Posterior vena cava (tissue), 2 donors: ENCODE measurements around the gene ZNF311. TPM values are rescaled to one million over a fixed set of nuclear protein-coding genes. Genes with fewer than 3 reads are reported as not detected.
"Not testable (repeated sequence)": the region's sequence is repeated elsewhere in the genome, so short reads cannot be mapped to it uniquely, and the experiment has no call there.

Experiments
- DNase-seq: peaks from one replicate; pipeline ENCODE4 v3.0.0-alpha.2; 2020; ENCODE audit warnings: low spot score
- intact Hi-C, 2 donors: fragments of 100-400 bp; cut with DNase I; formaldehyde crosslinking; loops; one replicate each; pipeline versions ENCODE4 v1.14.1 to v1.14.2; 2022 to 2023
- total RNA-seq, 2 donors: library from RNA; stranded (reverse); fragmentation: NEBNext Ultra II Directional; extraction: Animal tissue kit (Norgen Biotek cat#: 25700); gene quantifications; one replicate each; pipeline ENCODE4 v1.2.1, GENCODE V29; 2021
- donor health status: DM: yes; HTN: yes; CAD: no.
- donor health status: DM: yes; HTN: yes; CAD: no.

ZNF311 gene
- total RNA-seq, 2 donors from 2014 or later: 0.90 to 1.7 TPM

DNA sequence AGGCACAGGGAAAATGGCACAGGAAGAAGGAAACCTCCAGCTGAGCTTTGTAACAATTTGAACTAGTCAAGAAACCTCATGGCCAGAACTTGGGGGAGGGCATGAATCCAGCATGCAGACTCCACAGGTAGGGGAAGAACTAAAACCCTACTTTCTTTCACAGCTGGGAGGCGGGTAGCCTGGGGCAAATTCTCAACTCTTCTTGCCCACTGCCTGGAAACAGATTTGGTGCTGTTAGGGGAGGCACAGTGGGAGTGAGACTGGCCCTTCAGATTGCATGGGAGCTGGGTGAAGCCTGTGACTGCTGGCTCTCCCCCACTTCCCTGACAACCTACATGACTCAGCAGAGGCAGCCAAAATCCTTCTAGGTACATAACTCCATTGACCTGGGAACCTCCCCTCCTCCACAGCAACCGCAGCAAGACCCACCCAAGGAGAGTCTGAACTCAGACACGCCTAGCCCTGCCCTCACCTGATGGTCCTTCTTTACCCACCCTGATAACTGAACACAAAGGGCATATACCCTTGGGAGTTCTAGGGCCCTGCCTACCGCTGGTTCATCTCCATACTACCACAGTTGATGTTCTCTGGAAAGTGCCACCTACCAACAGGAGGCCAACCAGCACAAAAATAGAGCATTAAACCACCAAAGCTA is 44.1 kb downstream of the ZNF311 start:
- DNase-seq: no peak
- intact Hi-C loops: no loop called here

DNA sequence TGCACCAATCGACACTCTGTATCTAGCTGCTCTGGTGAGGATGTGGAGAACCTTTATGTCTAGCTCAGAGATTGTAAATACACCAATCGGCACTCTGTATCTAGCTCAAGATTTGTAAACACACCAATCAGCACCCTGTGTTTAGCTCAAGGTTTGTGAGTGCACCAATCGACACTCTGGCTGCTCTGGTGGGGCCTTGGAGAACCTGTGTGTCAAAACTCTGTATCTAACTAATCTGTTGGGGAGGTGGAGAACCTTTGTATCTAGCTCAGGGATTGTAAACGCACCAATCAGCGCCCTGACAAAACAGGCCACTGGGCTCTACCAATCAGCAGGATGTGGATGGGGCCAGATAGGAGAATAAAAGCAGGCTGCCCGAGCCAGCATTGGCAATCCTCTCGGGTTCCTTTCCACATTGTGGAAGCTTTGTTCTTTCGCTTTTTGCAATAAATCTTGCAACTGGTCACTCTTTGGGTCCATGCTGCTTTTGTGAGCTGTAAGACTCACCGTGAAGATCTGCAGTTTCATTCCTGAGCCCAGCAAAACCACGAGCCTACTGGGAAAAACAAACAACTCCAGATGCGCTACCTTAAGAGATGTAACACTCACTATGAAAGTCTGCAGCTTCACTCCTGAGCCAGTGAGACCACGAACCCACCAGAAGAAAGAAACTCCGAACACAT is 46.4 kb downstream of the ZNF311 start:
- intact Hi-C loops, DNase-seq: not testable (repeated sequence)

DNA sequence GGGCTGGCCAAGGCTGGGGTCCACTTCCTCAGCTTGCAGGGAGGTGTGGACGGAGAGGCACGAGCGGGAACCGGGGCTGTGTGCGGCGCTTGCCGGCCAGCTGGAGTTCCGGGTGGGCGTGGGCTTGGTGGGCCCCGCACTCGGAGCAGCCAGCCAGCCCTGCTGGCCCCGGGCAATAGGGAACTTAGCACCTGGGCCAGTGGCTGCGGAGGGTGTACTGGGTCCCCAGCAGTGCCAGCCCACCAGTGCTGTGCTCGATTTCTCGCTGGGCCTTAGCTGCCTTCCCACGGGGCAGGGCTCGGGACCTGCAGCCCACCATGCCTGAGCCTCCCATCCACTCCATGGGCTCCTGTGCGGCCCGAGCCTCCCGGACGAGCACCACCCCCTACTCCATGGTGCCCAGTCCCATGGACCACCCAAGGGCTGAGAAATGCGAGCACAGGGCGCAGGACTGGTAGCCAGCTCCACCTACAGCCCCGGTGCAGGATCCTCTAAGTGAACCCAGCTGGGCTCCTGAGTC is 47.3 kb downstream of the ZNF311 start:
- intact Hi-C loops: not testable (repeated sequence)
- DNase-seq: peak; percentile 51

DNA sequence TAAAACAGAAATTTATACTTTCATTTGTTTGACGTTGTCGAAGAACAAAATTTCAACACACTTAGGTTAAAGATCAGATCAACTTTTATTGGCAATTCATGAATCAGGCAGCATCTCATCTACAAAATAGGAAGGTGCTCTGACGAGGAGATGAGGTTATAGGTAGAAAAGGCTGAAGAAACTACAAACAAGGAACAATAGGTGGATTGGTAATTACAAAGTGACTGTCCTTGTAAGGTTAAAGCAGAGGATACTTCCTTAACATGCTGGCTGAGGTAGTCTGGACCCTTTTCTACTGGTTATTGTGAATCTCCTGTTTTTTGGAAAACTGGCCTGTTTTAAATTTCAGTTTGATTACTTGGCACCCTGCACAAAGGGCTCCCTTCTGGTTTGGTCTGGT is 48.8 kb downstream of the ZNF311 start:
- intact Hi-C loops: no loop called here

DNA sequence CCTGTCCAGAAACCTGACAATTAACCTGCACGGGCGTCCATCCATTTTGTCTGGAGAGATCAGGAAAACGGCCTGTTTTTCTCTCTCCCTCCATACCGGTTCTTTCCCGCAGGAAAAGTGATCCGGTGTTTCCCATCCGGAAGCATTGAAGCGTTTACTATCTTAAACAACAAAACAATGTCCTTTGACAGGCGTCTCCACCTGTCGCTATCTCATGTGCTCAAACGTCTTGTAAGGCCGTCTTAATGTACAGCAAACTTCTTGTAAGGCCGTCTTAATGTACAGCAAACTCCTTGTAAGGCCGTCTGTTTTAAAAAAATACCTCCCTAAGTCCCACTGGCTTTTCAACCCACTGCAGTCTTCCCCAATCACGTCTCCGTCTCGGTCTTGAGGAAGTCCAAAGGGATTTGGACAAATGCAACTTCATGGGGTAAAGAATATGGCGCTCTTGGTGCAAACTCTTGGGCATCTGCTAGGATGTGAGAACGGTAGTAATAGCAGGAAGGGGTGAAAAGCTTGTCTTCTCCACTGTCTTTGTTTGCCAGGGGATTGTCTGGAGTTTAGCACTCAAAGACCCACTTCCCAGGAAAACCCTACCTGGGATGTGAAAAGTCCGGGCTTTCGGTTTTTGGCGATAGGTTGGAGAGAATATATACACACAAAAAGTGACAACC is 51.4 kb downstream of the ZNF311 start:
- intact Hi-C loops: no loop called here
- no peak for DNase-seq

More for the DNA sequence above, 48.8 kb downstream of the ZNF311 start:
- no peak for DNase-seq

DNA sequence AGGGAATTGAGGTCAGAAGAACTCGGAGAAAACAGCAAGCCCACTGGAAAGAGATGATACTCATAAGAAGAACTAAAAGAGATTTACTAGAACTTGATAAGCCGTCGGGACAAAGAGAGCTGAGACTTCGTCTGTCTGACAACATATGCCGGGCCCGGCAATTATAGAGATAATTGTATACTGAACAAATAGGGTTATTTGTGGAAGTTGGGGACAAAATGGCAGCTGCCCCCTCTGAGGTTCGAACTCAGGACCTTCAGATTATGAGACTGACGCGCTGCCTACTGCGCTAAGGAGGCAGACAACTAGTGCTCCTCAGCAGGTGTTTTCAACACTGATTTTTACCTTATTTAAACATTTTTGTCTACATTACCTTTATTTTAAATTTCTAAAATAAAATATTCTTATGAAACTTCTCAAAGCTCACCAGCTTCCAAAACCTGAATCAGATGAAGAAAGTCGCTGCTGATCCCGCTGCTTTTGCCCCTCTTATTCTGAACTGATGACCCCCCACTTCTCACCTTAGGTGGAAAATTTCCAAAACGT is 52.0 kb downstream of the ZNF311 start:
- intact Hi-C loops: no loop called here
- DNase-seq: no peak

DNA sequence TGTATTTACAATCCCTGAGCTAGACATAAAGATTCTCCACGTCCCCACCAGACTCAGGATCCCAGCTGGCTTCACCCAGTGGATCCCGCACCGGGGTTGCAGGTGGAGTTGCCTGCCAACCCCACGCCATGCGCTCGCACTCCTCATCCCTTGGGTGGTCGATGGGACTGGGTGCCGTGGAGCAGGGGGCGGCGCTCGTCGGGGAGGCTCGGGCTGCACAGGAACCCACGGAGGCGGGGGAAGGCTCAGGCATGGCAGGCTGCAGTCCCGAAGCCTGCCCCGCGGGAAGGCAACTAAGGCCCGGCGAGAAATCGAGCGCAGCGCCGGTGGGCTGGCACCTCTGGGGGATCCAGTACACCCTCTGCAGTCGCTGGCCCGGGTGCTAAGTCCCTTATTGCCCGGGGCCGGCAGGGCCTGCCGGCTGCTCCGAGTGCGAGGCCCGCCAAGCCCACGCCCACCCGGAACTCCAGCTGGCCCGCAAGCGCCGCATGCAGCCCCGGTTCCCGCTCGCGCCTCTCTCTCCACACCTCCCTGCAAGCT is 55.4 kb downstream of the ZNF311 start:
- DNase-seq, intact Hi-C loops: not testable (repeated sequence)

DNA sequence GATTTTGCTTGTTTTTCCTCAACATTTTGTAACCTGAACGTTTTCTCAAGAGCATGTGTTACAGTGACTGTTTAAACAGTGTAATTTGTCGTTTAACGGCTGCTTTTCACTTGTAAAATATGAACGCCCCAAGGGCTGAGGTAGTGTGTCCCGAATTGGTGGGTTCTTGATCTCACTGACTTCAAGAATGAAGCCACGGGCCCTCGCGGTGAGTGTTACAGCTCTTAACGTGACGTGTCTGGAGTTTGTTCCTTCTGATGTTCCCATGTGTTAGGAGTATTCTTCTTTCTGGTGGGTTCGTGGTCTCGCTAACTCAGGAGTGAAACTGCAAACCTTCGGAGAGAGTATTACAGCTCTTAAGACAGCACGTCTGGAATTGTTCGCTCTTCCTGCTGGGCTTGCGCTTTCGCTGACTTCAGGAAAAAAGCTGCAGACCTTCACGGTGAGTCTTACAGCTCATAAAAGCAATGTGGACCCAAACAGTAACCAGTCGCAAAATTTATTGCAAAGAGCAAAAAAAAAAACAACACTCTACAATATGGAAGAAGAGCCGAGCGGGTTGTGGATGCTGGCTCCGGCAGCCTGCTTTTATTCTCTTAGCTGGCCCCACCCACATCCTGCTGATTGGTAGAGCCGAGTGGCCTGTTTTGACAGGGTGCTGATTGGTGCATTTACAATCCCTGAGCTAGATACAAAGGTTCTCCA is 56.2 kb downstream of the ZNF311 start:
- intact Hi-C loops: no loop called here
- DNase-seq: no peak

DNA sequence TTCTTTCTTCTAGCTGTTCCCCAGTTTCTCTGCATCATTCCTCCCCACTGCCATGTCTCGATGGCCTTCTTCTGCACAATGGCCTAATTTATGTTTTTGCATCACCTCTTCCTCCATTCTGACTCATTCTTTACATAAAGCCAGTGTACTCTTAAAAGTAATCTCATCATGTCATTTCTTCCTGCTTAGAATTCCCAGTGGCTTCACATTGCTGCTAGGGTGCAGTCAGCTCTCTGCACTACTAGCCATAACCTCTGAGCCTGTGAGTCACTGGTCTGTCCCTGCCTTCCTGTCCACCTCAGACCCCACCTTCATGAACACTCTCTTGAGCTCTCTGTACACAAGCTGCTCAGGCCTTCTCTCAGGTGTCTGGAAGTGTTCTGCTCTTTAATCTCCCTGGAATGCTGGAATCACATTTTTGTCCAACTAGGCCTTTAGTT is 57.3 kb downstream of the ZNF311 start:
- no peak for DNase-seq
- intact Hi-C loops: no loop called here

DNA sequence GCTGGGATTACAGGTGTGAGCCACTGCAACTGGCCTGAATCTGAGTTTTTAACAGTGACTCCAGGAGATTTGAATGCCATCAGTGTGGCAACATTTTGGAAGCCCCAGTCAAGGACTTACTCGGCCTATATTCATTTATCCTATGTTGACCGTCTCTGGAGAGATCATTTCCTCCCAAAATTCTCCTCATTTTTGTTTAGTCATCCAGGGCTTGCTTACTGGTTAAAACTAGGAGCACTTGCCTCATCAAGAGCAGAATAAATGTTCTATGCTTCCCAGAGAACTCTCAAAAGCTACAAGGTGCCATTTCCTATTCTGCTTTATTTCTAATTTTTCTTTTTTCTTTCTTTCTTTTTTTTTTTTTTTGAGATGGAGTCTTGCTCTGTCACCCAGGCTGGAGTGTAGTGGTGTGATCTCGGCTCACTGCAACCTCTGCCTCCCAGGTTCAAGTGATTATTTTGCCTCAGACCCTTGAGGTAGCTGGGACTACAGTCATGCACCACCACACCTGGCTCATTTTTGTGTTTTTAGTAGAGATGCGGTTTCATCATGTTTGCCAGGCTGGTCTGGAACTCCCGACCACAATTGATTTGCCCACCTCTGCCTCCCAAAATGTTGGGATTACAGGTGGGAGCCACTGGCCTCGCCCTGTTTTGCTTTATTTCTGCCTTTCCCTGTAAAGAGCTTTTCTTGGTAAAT is 57.9 kb downstream of the ZNF311 start:
- intact Hi-C loops: no loop called here
- no peak for DNase-seq

DNA sequence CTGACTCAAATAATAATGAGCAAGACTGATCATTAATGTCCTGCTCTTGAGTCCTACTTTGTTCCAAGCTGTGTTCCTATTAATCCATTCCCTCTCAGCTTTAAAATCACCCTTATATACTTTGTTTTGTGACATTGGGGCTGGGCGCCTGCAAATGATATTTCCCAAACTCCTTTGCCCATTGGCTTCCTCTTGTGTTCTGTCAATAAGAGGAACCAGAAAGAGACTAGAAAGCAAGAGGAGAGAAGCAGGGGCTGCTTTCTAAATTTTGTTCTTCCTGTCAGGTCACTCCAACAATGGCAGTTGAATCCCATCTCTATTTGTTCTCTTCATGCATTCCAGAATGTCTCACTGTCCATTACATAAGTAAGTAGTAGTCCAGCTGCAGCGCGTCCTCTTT is 59.8 kb downstream of the ZNF311 start:
- intact Hi-C loops: no loop called here
- DNase-seq: no peak

Other genes with a start within 250 kb of the ZNF311 start
- 10 to 100 TPM; 30.8 to 35.4 TPM for gene TRIM27, start 81.3 kb downstream of the ZNF311 start, total RNA-seq
- gene OR2W1, start 39.9 kb upstream of the ZNF311 start, total RNA-seq: not detected
- not detected for gene OR2B3, start 82.0 kb upstream of the ZNF311 start, total RNA-seq
- gene OR2J1, start 94.2 kb upstream of the ZNF311 start, total RNA-seq: not detected
- not detected for gene OR2J3, start 102.7 kb upstream of the ZNF311 start, total RNA-seq
- not detected for gene OR2J2, start 165.6 kb upstream of the ZNF311 start, total RNA-seq